Kidney (tissue), 14 donors: ENCODE results near the gene SLC45A2. TPM values are rescaled to one million over a fixed set of nuclear protein-coding genes. Genes with fewer than 3 reads are reported as not detected.

Experiments
- DNase-seq, 5 donors: peaks; one replicate each; pipeline ENCODE4 v3.0.0-alpha.2; 2013 to 2020
- FAIRE-seq: peaks from 2 replicates; lab custom pipeline; 2012; peaks lifted over from hg19 to GRCh38; lab: Jason Lieb, UNC
- H3K27ac ChIP-seq, 2 donors: one replicate each; pipeline ENCODE4 v1.7.0; 2013; ENCODE audit warnings: low read depth in 2 of 2, low read length in 2 of 2, inconsistent platforms in 1 of 2
- H3K27me3 ChIP-seq: one replicate; pipeline ENCODE4 v1.7.1; 2013; ENCODE audit warnings: low read length, inconsistent platforms; ENCODE audit not compliant: control insufficient read depth, insufficient read depth
- H3K36me3 ChIP-seq, 3 donors: one replicate each; pipeline versions ENCODE4 v1.7.0 to v1.7.1; 2013; ENCODE audit warnings: low read length in 3 of 3, control low read depth in 1 of 3, inconsistent platforms in 1 of 3; ENCODE audit not compliant: insufficient read depth in 3 of 3, control insufficient read depth in 2 of 3
- H3K4me1 ChIP-seq, 3 donors: one replicate each; pipeline versions ENCODE4 v1.7.0 to v1.7.1; 2013; ENCODE audit warnings: low read length in 3 of 3, inconsistent platforms in 1 of 3, low read depth in 1 of 3; ENCODE audit not compliant: control insufficient read depth in 2 of 3, insufficient read depth in 2 of 3
- H3K4me3 ChIP-seq, 3 donors: one replicate each; pipeline versions ENCODE4 v1.7.0 to v1.8.1; 2013; ENCODE audit warnings: low read length in 3 of 3, control low read depth in 1 of 3, inconsistent platforms in 1 of 3
- H3K9ac ChIP-seq, 3 donors: one replicate each; pipeline versions ENCODE4 v1.7.0 to v1.7.1; 2013; ENCODE audit warnings: low read length in 3 of 3, control low read depth in 1 of 3, inconsistent platforms in 1 of 3
- H3K9me3 ChIP-seq, 3 donors: one replicate each; pipeline versions ENCODE4 v1.7.0 to v1.7.1; 2013; ENCODE audit warnings: low read length in 3 of 3, control low read depth in 1 of 3, inconsistent platforms in 1 of 3; ENCODE audit not compliant: control insufficient read depth in 2 of 3, insufficient read depth in 1 of 3
- intact Hi-C: fragments of 100-400 bp; cut with DNase I; formaldehyde crosslinking; loops from one replicate; pipeline ENCODE4 v1.11.1; 2022
- polyA plus RNA-seq: library from polyadenylated mRNA; stranded (reverse); fragments of 350-450 nt; fragmentation: Illumina TruSeq; extraction: RNeasy Lipid Tissue Mini Kit (QIAGEN cat#74804); gene quantifications from one replicate; pipeline ENCODE4 v1.2.3, GENCODE V29; 2014; ENCODE audit warnings: low read depth, low replicate concordance; ENCODE audit not compliant: insufficient read depth
- total RNA-seq: library from RNA; stranded (reverse); fragmentation: NEBNext Ultra II Directional; extraction: Animal tissue kit (Norgen Biotek cat#: 25700); gene quantifications from one replicate; pipeline ENCODE4 v1.2.1, GENCODE V29; 2021
- TF ChIP-seq, protein P1 (sequence below): IDR thresholded peaks from 3 replicates; pipeline ENCODE4 v1.5.1; 2012; ENCODE audit warnings: mild to moderate bottlenecking, moderate library complexity, borderline replicate concordance; ENCODE audit not compliant: insufficient read depth; ENCODE audit errors: extremely low read depth
- donor health status: control.
- donor health status: control.
- donor health status: control.
- donor health status: control.
- donor health status: control.
- donor health status: DM: yes; HTN: yes; CAD: no.
- donor health status: Normal renal cell carcinoma (clear cell type).

The SLC45A2 gene
- total and polyA plus RNA-seq, 2 donors from 2014 or later, result 0.22 TPM

DNA sequence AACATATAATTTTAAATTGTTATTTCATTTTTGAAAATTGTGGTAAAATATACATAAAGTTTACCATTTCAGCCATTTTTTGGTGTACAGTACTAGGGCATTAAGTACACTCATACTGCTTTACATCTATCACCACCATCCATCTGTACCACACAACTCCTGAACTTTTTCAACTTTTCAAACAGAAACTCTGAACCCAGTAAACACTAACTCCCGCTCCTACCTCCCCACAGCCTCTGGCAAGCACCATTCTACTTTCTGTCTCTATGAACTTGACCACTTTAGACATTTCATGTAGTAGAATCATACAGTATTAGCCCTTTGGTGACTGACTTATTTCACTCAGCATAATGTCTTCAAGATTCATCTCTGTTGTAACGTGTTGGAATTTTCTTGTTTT, 8.4 kb upstream of the SLC45A2 start:
- Histone ChIP-seq H3K9me3 (no peaks in the 10 kb centered on the region), H3K9ac (no peak overlapping the region), H3K4me1 (peaks cover 0 to 5% (median 5%) of the 10 kb centered on the region in 3 donors), H3K36me3 (peaks cover 4 to 29% (median 24%) of the 10 kb centered on the region in 3 donors), H3K27ac (no peak overlapping the region), H3K27me3 (no peaks in the 10 kb centered on the region), H3K4me3 (no peak overlapping the region)
- DNase-seq, result no peak
- no peak for FAIRE-seq
- TF ChIP-seq, protein P1, sequence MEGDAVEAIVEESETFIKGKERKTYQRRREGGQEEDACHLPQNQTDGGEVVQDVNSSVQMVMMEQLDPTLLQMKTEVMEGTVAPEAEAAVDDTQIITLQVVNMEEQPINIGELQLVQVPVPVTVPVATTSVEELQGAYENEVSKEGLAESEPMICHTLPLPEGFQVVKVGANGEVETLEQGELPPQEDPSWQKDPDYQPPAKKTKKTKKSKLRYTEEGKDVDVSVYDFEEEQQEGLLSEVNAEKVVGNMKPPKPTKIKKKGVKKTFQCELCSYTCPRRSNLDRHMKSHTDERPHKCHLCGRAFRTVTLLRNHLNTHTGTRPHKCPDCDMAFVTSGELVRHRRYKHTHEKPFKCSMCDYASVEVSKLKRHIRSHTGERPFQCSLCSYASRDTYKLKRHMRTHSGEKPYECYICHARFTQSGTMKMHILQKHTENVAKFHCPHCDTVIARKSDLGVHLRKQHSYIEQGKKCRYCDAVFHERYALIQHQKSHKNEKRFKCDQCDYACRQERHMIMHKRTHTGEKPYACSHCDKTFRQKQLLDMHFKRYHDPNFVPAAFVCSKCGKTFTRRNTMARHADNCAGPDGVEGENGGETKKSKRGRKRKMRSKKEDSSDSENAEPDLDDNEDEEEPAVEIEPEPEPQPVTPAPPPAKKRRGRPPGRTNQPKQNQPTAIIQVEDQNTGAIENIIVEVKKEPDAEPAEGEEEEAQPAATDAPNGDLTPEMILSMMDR, result no peak
- intact Hi-C loops, result no loop called here

DNA sequence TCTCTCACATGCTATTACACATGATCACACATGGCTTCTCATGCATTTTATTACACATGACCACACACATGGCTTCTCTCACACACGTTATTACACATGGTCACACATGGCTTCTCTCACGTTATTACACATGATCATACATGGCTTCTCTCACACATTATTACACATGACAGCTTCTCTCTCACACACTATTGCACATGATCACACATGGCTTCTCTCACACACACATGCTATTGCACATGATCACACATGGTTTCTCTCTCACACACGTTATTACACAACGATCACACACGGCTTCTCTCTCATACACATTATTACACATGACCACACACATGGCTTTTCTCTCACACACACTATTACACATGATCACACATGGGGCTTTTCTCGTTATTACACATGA, 954 bp upstream of the SLC45A2 start:
- Histone ChIP-seq H3K9me3 (peaks cover 0 to 6% (median 0%) of the 10 kb centered on the region in 3 donors), H3K4me1 (no peaks in the 10 kb centered on the region), H3K4me3 (peak overlapping the region in 1 of 3 donors; percentile 3), H3K9ac (no peak overlapping the region), H3K36me3 (peaks cover 7 to 27% (median 9%) of the 10 kb centered on the region in 3 donors), H3K27me3 (no peaks in the 10 kb centered on the region), H3K27ac (no peak overlapping the region)
- FAIRE-seq (no peak), DNase-seq (no peak)
- intact Hi-C loops, result no loop called here
- TF ChIP-seq, protein P1, result no peak

DNA sequence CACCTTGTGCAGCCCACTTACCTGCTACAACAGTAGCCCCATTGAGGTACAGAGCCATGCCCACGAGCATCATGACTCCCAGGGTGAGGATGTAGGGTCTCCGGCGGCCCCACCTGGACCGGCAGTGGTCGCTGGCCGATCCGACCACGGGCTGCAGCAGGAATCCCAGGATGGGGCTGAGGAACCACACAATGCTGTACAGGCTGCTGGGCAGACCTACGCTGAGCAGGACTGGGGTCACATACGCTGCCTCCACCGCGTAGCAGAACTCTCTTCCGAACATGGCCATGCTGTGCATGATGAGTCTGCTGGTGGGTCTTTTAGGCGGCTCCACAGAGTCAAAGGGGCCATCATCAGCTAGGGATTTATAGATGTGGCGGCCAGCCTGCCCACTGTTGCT, 315 bp downstream of the SLC45A2 start:
- no peak overlapping the region for H3K4me3 ChIP-seq
- no peaks in the 10 kb centered on the region for H3K27me3 ChIP-seq
- H3K4me1 ChIP-seq, result no peaks in the 10 kb centered on the region
- TF ChIP-seq, protein P1, result no peak
- no peak overlapping the region for H3K9ac ChIP-seq
- intact Hi-C loops, result no loop called here
- no peak for FAIRE-seq
- DNase-seq, result no peak
- H3K9me3 ChIP-seq, result peaks cover 0 to 6% (median 0%) of the 10 kb centered on the region in 3 donors
- H3K36me3 ChIP-seq, result peaks cover 7 to 24% (median 9%) of the 10 kb centered on the region in 3 donors
- H3K27ac ChIP-seq, result no peak overlapping the region
